Activated CD8-positive, alpha-beta T cell treated with anti-CD3 and anti-CD28 coated beads for 36 hours (primary cell): ENCODE results near the gene PLPP1. TPM values are rescaled to one million over a fixed set of nuclear protein-coding genes. Genes with fewer than 3 reads are reported as not detected.
A peak's percentile ranks its signal among the peaks of the same experiment; 100 is the strongest.

Experiments used
- ATAC-seq: fragments of 200-7000 bp; cut with Tn5 transposase; one replicate; pipeline ENCODE4 v1.10.0; 2021; ENCODE audit warnings: mild to moderate bottlenecking, moderate library complexity
- CTCF ChIA-PET: fragments of 350-600 bp; sonication (Branson Sonifier 250); formaldehyde crosslinking; loops from one replicate; lab custom pipeline; 2021; ENCODE audit warnings: antibody characterized with exemption; lab: Charles Lee
- POLR2A ChIA-PET: fragments of 350-600 bp; sonication (Branson Sonifier 250); formaldehyde crosslinking; loops from one replicate; lab custom pipeline; 2021; ENCODE audit warnings: antibody characterized with exemption; lab: Charles Lee
- DNase-seq: peaks from one replicate; pipeline ENCODE4 v3.0.0-alpha.2; 2020
- H3K27ac Mint-ChIP-seq: one replicate; pipeline ENCODE4 v1.8.0; 2021; ENCODE audit warnings: mild to moderate bottlenecking, mixed read lengths
- H3K27me3 Mint-ChIP-seq: one replicate; pipeline ENCODE4 v1.8.0; 2021; ENCODE audit warnings: mixed read lengths
- H3K36me3 Mint-ChIP-seq: one replicate; pipeline ENCODE4 v1.8.0; 2021; ENCODE audit warnings: low read depth, mixed read lengths
- H3K4me1 Mint-ChIP-seq: one replicate; pipeline ENCODE4 v1.8.0; 2021; ENCODE audit warnings: low read depth, mixed read lengths
- H3K4me3 Mint-ChIP-seq: one replicate; pipeline ENCODE4 v1.8.0; 2021; ENCODE audit warnings: mild to moderate bottlenecking, moderate library complexity, mixed read lengths
- H3K9me3 Mint-ChIP-seq: one replicate; pipeline ENCODE4 v1.8.0; 2021; ENCODE audit warnings: mixed read lengths
- intact Hi-C: fragments of 100-400 bp; cut with micrococcal nuclease; formaldehyde crosslinking; loops from one replicate; pipeline ENCODE4 v1.10.0; 2022
- total RNA-seq, 2 experiments: library from RNA; stranded (reverse); gene quantifications; one replicate each; pipeline ENCODE4 v1.2.3, GENCODE V29; 2021
- TF ChIP-seq, protein P1 (sequence below): fragments of 200-600 bp; IDR thresholded peaks from one replicate; pipeline ENCODE4 v1.8.0; 2022; ENCODE audit warnings: antibody characterized with exemption, mild to moderate bottlenecking

Gene PLPP1
- total RNA-seq, 2 experiments from 2014 or later: 15.9 to 17.6 TPM

GRCh38 chr5:55407059-55407684 is 127.6 kb downstream of the PLPP1 start:
- Mint-ChIP-seq H3K27ac (no peak overlapping the region), H3K4me1 (peaks cover 7% of the 10 kb centered on the region), H3K36me3 (peaks cover 33% of the 10 kb centered on the region), H3K4me3 (no peak overlapping the region), H3K27me3 (no peaks in the 10 kb centered on the region), H3K9me3 (no peaks in the 10 kb centered on the region)
- ChIA-PET CTCF (interaction anchor here (1.2 to 2.7 kb wide), 3 partner anchors 9 to 284 kb away, joined by 3 to 21 read pairs (median 6); no protein-coding TSS in a partner anchor), POLR2A (no interaction called here)
- ATAC-seq: no peak
- TF ChIP-seq, protein P1, sequence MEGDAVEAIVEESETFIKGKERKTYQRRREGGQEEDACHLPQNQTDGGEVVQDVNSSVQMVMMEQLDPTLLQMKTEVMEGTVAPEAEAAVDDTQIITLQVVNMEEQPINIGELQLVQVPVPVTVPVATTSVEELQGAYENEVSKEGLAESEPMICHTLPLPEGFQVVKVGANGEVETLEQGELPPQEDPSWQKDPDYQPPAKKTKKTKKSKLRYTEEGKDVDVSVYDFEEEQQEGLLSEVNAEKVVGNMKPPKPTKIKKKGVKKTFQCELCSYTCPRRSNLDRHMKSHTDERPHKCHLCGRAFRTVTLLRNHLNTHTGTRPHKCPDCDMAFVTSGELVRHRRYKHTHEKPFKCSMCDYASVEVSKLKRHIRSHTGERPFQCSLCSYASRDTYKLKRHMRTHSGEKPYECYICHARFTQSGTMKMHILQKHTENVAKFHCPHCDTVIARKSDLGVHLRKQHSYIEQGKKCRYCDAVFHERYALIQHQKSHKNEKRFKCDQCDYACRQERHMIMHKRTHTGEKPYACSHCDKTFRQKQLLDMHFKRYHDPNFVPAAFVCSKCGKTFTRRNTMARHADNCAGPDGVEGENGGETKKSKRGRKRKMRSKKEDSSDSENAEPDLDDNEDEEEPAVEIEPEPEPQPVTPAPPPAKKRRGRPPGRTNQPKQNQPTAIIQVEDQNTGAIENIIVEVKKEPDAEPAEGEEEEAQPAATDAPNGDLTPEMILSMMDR: peak; percentile 56
- intact Hi-C loops: no loop called here
- peak; percentile 20 for DNase-seq

DNA sequence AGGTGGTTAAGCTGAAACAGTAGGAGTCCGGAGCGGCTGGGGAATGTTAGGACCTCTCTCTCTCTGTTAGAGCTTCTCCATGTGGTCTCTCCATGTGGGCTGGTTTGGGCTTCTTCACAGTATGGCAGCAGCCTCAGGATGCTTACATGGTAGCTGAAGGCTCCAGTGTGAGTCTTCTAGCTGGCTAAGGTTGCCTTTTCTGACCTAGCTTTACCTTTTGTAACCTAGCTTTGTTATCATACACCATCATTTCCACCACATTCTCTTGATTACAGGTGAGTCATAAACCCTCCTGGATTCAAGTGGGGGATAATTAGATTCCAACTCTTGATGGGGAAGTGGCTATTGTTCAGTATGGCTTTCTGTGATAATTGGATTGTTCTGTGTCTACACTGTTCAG is 128.5 kb downstream of the PLPP1 start:
- peaks cover 4% of the 10 kb centered on the region for H3K4me1 Mint-ChIP-seq
- DNase-seq (no peak), ATAC-seq (no peak)
- H3K27me3 Mint-ChIP-seq: no peaks in the 10 kb centered on the region
- TF ChIP-seq, protein P1: no peak
- no peak overlapping the region for H3K4me3 Mint-ChIP-seq
- CTCF ChIA-PET: interaction anchor here (0.5 to 2.7 kb wide), 5 partner anchors 8 to 285 kb away, joined by 3 to 21 read pairs (median 3); no protein-coding TSS in a partner anchor
- POLR2A ChIA-PET: no interaction called here
- peaks cover 38% of the 10 kb centered on the region for H3K36me3 Mint-ChIP-seq
- intact Hi-C loops: no loop called here
- H3K27ac Mint-ChIP-seq: no peak overlapping the region
- no peaks in the 10 kb centered on the region for H3K9me3 Mint-ChIP-seq

- ATAC-seq (no peak), DNase-seq (peak; percentile 5)
- no peak overlapping the region for H3K4me3 Mint-ChIP-seq
- POLR2A ChIA-PET: no interaction called here
- intact Hi-C loops: no loop called here
- peak overlapping the region; percentile 16 for H3K27ac Mint-ChIP-seq
- CTCF ChIA-PET: interaction anchor here (0.9 to 1.7 kb wide), 8 partner anchors 9 to 290 kb away, joined by 3 to 7 read pairs (median 3); no protein-coding TSS in a partner anchor
- no peaks in the 10 kb centered on the region for H3K27me3 Mint-ChIP-seq
- H3K36me3 Mint-ChIP-seq: peaks cover 34% of the 10 kb centered on the region
- TF ChIP-seq, protein P1: peak; percentile 11
- H3K9me3 Mint-ChIP-seq: no peaks in the 10 kb centered on the region
- no peaks in the 10 kb centered on the region for H3K4me1 Mint-ChIP-seq
These were observed 132.6 kb downstream of the PLPP1 start for GRCh38 chr5:55402199-55402598.

- CTCF ChIA-PET: interaction anchor here (1.4 kb wide), 1 partner anchor 9 kb away, joined by 3 read pairs; no protein-coding TSS in a partner anchor
- Mint-ChIP-seq H3K27ac (no peak overlapping the region), H3K9me3 (peaks cover 2% of the 10 kb centered on the region), H3K4me3 (no peak overlapping the region), H3K36me3 (peaks cover 52% of the 10 kb centered on the region), H3K27me3 (no peaks in the 10 kb centered on the region), H3K4me1 (no peaks in the 10 kb centered on the region)
- DNase-seq: no peak
- POLR2A ChIA-PET: no interaction called here
- no peak for ATAC-seq
- intact Hi-C loops: no loop called here
- TF ChIP-seq, protein P1: no peak
These were observed 141.1 kb downstream of the PLPP1 start for GRCh38 chr5:55393501-55394175.

DNA sequence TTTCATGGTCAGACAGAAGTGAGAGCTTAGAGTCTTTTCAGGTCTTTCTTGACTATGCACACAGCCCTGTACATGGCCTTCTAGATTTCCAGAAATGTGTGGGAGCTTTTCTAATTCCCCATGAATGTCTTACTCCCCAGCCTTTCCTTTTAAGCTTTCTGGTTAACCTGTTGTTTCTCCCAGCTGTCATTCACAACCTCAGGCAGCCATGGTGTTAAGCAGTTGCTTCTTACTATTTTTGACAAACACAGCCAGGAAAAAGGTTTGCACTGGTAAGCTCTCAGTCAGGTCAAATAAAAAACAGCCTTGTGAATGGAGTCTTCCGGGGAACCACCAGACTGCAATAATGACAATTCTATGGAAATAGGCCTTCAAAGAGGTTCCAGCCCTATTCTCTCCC is 142.1 kb downstream of the PLPP1 start:
- H3K27me3 Mint-ChIP-seq: no peaks in the 10 kb centered on the region
- H3K36me3 Mint-ChIP-seq: peaks cover 60% of the 10 kb centered on the region
- TF ChIP-seq, protein P1: no peak
- no peak for DNase-seq
- ChIA-PET CTCF (interaction anchor here (1.4 kb wide), 1 partner anchor 10 kb away, joined by 3 read pairs; no protein-coding TSS in a partner anchor), POLR2A (no interaction called here)
- no peak overlapping the region for H3K4me3 Mint-ChIP-seq
- intact Hi-C loops: no loop called here
- no peak overlapping the region for H3K27ac Mint-ChIP-seq
- no peak for ATAC-seq
- peaks cover 2% of the 10 kb centered on the region for H3K9me3 Mint-ChIP-seq
- no peaks in the 10 kb centered on the region for H3K4me1 Mint-ChIP-seq
